VCaP (cell line): ENCODE measurements around the gene ATF6.

Experiments
- H3K27ac ChIP-seq: fragments of 450-650 bp; 2 replicates; pipeline ENCODE4 v1.5.1; 2017
- TF ChIP-seq, protein P1 (sequence below): fragments of 450-650 bp; conservative IDR thresholded peaks from 2 replicates; pipeline ENCODE4 v1.5.1; 2017; ENCODE audit warnings: mild to moderate bottlenecking, moderate library complexity

ATF6 gene

GRCh38 chr1:161919229-161919628 is 153.1 kb downstream of the ATF6 start:
- no peak overlapping the region for H3K27ac ChIP-seq
- TF ChIP-seq, protein P1, sequence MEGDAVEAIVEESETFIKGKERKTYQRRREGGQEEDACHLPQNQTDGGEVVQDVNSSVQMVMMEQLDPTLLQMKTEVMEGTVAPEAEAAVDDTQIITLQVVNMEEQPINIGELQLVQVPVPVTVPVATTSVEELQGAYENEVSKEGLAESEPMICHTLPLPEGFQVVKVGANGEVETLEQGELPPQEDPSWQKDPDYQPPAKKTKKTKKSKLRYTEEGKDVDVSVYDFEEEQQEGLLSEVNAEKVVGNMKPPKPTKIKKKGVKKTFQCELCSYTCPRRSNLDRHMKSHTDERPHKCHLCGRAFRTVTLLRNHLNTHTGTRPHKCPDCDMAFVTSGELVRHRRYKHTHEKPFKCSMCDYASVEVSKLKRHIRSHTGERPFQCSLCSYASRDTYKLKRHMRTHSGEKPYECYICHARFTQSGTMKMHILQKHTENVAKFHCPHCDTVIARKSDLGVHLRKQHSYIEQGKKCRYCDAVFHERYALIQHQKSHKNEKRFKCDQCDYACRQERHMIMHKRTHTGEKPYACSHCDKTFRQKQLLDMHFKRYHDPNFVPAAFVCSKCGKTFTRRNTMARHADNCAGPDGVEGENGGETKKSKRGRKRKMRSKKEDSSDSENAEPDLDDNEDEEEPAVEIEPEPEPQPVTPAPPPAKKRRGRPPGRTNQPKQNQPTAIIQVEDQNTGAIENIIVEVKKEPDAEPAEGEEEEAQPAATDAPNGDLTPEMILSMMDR, result no peak

DNA sequence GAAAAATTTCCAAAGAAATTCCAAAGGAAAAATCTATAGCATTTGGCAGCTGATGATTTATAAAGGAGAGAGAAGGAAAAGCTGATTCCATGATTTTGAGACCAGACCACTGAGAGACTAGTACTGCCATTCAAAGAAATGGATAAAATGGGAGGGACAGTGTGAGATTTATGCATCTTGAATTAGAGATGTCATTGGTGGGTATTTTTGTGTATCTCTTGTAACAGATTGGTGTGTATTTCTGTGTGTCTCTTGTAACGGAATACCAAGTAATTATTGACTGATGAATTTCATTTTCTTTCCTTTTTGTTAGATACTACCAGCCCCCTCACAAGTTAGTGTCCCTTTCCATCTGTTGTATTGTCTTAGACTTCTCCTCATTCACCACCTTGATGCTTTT is 155.4 kb downstream of the ATF6 start:
- TF ChIP-seq, protein P1, result no peak

GRCh38 chr1:161921990-161922389 is 155.9 kb downstream of the ATF6 start:
- no peak overlapping the region for H3K27ac ChIP-seq
- TF ChIP-seq, protein P1, result no peak

More for the DNA sequence above, 155.4 kb downstream of the ATF6 start:
- H3K27ac ChIP-seq, result no peak overlapping the region

- TF ChIP-seq, protein P1, result no peak
- H3K27ac ChIP-seq, result no peak overlapping the region
Measured at GRCh38 chr1:161928056-161928455, 161.9 kb downstream of the ATF6 start.

GRCh38 chr1:161929137-161929536 is 163.0 kb downstream of the ATF6 start:
- H3K27ac ChIP-seq, result no peak overlapping the region

GRCh38 chr1:161930064-161930463 is 163.9 kb downstream of the ATF6 start:
- TF ChIP-seq, protein P1, result no peak
- no peak overlapping the region for H3K27ac ChIP-seq

More at GRCh38 chr1:161929137-161929536, 163.0 kb downstream of the ATF6 start:
- TF ChIP-seq, protein P1, result no peak

- H3K27ac ChIP-seq, result no peak overlapping the region
- TF ChIP-seq, protein P1, result no peak
Measured at GRCh38 chr1:161932668-161933067, 166.5 kb downstream of the ATF6 start.
